Ecto neural progenitor cell (in vitro differentiated cells): Measurements from ENCODE around the gene MUC6.

ENCODE experiments used
- DNase-seq: peaks from one replicate; pipeline ENCODE4 v3.0.0-alpha.2; 2018; ENCODE audit warnings: low spot score

Gene MUC6

GRCh38 chr11:967995-968751 is 68.3 kb downstream of the MUC6 start:
- no peak for DNase-seq

GRCh38 chr11:965206-965775 is 71.2 kb downstream of the MUC6 start:
- no peak for DNase-seq

GRCh38 chr11:963852-964251 is 72.7 kb downstream of the MUC6 start:
- DNase-seq = no peak
